WTC11 (cell line): ENCODE data around the gene TAL1. TPM values are rescaled to one million over a fixed set of nuclear protein-coding genes. Genes with fewer than 3 reads are reported as not detected.

Experiments used
- ATAC-seq: fragments of 200-7000 bp; cut with Tn5 transposase; 2 replicates; pipeline ENCODE4 v1.10.0; 2021; ENCODE audit warnings: mild to moderate bottlenecking, moderate library complexity
- CTCF ChIA-PET: fragments of 300-600 bp; sonication (Branson Sonifier 250); formaldehyde crosslinking; loops from one replicate; lab custom pipeline; 2021; ENCODE audit warnings: antibody characterized with exemption; lab: Charles Lee
- POLR2A ChIA-PET: fragments of 350-600 bp; sonication (Branson Sonifier 250); formaldehyde crosslinking; loops from one replicate; lab custom pipeline; 2021; ENCODE audit warnings: antibody characterized with exemption; lab: Charles Lee
- DNase-seq: peaks from one replicate; pipeline ENCODE4 v3.0.0; 2021; ENCODE audit warnings: low spot score
- H3K27ac Mint-ChIP-seq: 2 replicates; pipeline ENCODE4 v1.8.0; 2021; ENCODE audit warnings: mixed read lengths
- H3K27me3 Mint-ChIP-seq: 2 replicates; pipeline ENCODE4 v1.8.0; 2021; ENCODE audit warnings: low read depth, mild to moderate bottlenecking, moderate library complexity, mixed read lengths
- H3K36me3 Mint-ChIP-seq: 2 replicates; pipeline ENCODE4 v1.8.0; 2021; ENCODE audit warnings: mixed read lengths
- H3K4me1 Mint-ChIP-seq: 2 replicates; pipeline ENCODE4 v1.8.0; 2022; ENCODE audit warnings: mixed read lengths
- H3K4me3 Mint-ChIP-seq: 2 replicates; pipeline ENCODE4 v1.8.0; 2021; ENCODE audit warnings: mild to moderate bottlenecking, moderate library complexity, mixed read lengths
- H3K9me3 Mint-ChIP-seq: 2 replicates; pipeline ENCODE4 v1.8.0; 2021; ENCODE audit warnings: mixed read lengths
- ATF1 ChIP-seq: sonication (generic); formaldehyde crosslinking; IDR thresholded peaks from 2 replicates; pipeline ENCODE4 v1.8.1; 2023; ENCODE audit warnings: mild to moderate bottlenecking, moderate library complexity, missing genetic modification reagents
- FOXJ3 ChIP-seq: sonication (generic); formaldehyde crosslinking; IDR thresholded peaks from 2 replicates; pipeline ENCODE4 v1.9.0; 2021; ENCODE audit warnings: missing genetic modification reagents, mild to moderate bottlenecking, borderline replicate concordance
- FOXK1 ChIP-seq: sonication (generic); formaldehyde crosslinking; IDR thresholded peaks from 2 replicates; pipeline ENCODE4 v1.8.0; 2022; ENCODE audit warnings: mild to moderate bottlenecking, moderate library complexity, missing genetic modification reagents
- FOXP1 ChIP-seq: sonication (generic); formaldehyde crosslinking; IDR thresholded peaks from 2 replicates; pipeline ENCODE4 v1.8.0; 2022; ENCODE audit warnings: missing genetic modification reagents, mild to moderate bottlenecking, moderate library complexity, borderline replicate concordance
- GRHL2 ChIP-seq: fragments of 250-450 bp; sonication (Bioruptor Pico); IDR thresholded peaks from 2 replicates; pipeline ENCODE4 v1.8.0; 2022; ENCODE audit warnings: mild to moderate bottlenecking, moderate library complexity; ENCODE audit not compliant: insufficient replicate concordance, severe bottlenecking
- JUN ChIP-seq: sonication (generic); formaldehyde crosslinking; IDR thresholded peaks from 2 replicates; pipeline ENCODE4 v1.8.0; 2023; ENCODE audit warnings: mild to moderate bottlenecking, missing genetic modification reagents
- NR1H2 ChIP-seq: sonication (generic); formaldehyde crosslinking; IDR thresholded peaks from 2 replicates; pipeline ENCODE4 v1.9.0; 2021; ENCODE audit warnings: mild to moderate bottlenecking, moderate library complexity, missing genetic modification reagents
- OVOL2 ChIP-seq: fragments of 250-450 bp; sonication (Bioruptor Pico); IDR thresholded peaks from 2 replicates; pipeline ENCODE4 v1.9.0; 2021; ENCODE audit warnings: mild to moderate bottlenecking, borderline replicate concordance
- SMAD3 ChIP-seq: sonication (generic); formaldehyde crosslinking; IDR thresholded peaks from 2 replicates; pipeline ENCODE4 v1.8.0; 2022; ENCODE audit warnings: missing genetic modification reagents, mild to moderate bottlenecking, borderline replicate concordance
- total RNA-seq: library from RNA; stranded (reverse); gene quantifications from 3 replicates; pipeline ENCODE4 v1.2.3, GENCODE V29; 2021
- TF ChIP-seq, protein P1 (sequence below): sonication (generic); formaldehyde crosslinking; IDR thresholded peaks from 2 replicates; pipeline ENCODE4 v1.8.0; 2022; ENCODE audit warnings: mild to moderate bottlenecking, missing genetic modification reagents
- TF ChIP-seq, protein P2 (sequence below): fragments of 200-600 bp; IDR thresholded peaks from 2 replicates; pipeline ENCODE4 v1.8.0; 2022; ENCODE audit warnings: antibody characterized with exemption
- TF ChIP-seq, protein P3 (sequence below): sonication (generic); formaldehyde crosslinking; IDR thresholded peaks from 2 replicates; pipeline ENCODE4 v1.8.0; 2022; ENCODE audit warnings: mild to moderate bottlenecking, missing genetic modification reagents
- TF ChIP-seq, protein P4 (sequence below): fragments of 250-450 bp; sonication (Bioruptor Pico); IDR thresholded peaks from 2 replicates; pipeline ENCODE4 v1.9.0; 2021; ENCODE audit warnings: mild to moderate bottlenecking, borderline replicate concordance
- TF ChIP-seq, protein P5 (sequence below): sonication (generic); formaldehyde crosslinking; IDR thresholded peaks from 2 replicates; pipeline ENCODE4 v1.8.1; 2022; ENCODE audit warnings: mild to moderate bottlenecking, missing genetic modification reagents, moderate library complexity, borderline replicate concordance
- TF ChIP-seq, protein P6 (sequence below): sonication (generic); formaldehyde crosslinking; IDR thresholded peaks from 2 replicates; pipeline ENCODE4 v1.8.0; 2022; ENCODE audit warnings: mild to moderate bottlenecking, missing genetic modification reagents
- TF ChIP-seq, protein P7 (sequence below): sonication (generic); formaldehyde crosslinking; IDR thresholded peaks from 2 replicates; pipeline ENCODE4 v1.8.1; 2023; ENCODE audit warnings: mild to moderate bottlenecking, missing genetic modification reagents, borderline replicate concordance
- TF ChIP-seq, protein P8 (sequence below): sonication (generic); formaldehyde crosslinking; IDR thresholded peaks from 2 replicates; pipeline ENCODE4 v1.8.0; 2022; ENCODE audit warnings: mild to moderate bottlenecking, missing genetic modification reagents

The TAL1 gene
- total RNA-seq, 1 experiment from 2014 or later = 0.63 TPM

DNA sequence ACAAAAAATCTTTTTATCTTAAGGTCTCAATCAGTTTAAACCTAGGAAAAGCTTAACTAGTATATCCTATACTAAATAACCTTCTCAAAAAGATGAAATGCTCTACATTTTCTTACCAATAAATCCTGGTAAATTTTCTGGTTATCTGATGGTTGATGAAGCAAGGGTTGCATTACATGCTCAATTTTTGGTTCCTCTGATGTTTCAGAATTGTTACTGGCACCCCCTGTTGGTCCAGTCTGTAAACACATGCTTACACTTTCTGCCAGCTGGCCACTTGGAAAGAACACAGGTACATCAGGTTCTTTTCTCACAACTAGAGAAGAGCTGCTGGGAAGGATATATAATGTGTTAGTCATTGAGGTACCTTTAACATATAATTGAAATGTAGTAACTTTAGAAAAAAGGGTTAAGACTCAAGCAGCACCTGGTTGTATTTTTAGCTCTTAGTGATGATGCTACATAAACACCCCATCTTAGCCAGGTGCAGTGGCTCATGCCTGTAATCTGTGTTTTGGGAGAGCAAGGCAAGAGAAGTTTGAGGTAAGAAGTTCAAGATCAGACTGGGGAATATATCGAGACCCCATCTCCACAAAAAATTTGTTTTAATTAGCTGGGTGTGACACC, 30.9 kb upstream of the TAL1 start:
- ATAC-seq (peak; percentile 67), DNase-seq (peak; percentile 60)
- Mint-ChIP-seq H3K4me3 (no peak overlapping the region), H3K4me1 (no peaks in the 10 kb centered on the region), H3K36me3 (peaks cover 44% of the 10 kb centered on the region), H3K9me3 (no peaks in the 10 kb centered on the region), H3K27ac (no peak overlapping the region), H3K27me3 (no peaks in the 10 kb centered on the region)
- TF ChIP-seq NR1H2 (CRISPR knock-in tag) (no peak), FOXJ3 (no peak), JUN (no peak), ATF1 (CRISPR knock-in tag) (no peak), GRHL2 (CRISPR knock-in tag) (no peak), FOXK1 (CRISPR knock-in tag) (no peak)
- TF ChIP-seq, protein P1, sequence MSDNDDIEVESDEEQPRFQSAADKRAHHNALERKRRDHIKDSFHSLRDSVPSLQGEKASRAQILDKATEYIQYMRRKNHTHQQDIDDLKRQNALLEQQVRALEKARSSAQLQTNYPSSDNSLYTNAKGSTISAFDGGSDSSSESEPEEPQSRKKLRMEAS (CRISPR knock-in tag) = no peak
- TF ChIP-seq, protein P2, sequence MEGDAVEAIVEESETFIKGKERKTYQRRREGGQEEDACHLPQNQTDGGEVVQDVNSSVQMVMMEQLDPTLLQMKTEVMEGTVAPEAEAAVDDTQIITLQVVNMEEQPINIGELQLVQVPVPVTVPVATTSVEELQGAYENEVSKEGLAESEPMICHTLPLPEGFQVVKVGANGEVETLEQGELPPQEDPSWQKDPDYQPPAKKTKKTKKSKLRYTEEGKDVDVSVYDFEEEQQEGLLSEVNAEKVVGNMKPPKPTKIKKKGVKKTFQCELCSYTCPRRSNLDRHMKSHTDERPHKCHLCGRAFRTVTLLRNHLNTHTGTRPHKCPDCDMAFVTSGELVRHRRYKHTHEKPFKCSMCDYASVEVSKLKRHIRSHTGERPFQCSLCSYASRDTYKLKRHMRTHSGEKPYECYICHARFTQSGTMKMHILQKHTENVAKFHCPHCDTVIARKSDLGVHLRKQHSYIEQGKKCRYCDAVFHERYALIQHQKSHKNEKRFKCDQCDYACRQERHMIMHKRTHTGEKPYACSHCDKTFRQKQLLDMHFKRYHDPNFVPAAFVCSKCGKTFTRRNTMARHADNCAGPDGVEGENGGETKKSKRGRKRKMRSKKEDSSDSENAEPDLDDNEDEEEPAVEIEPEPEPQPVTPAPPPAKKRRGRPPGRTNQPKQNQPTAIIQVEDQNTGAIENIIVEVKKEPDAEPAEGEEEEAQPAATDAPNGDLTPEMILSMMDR = peak; percentile 60
- TF ChIP-seq, protein P3, sequence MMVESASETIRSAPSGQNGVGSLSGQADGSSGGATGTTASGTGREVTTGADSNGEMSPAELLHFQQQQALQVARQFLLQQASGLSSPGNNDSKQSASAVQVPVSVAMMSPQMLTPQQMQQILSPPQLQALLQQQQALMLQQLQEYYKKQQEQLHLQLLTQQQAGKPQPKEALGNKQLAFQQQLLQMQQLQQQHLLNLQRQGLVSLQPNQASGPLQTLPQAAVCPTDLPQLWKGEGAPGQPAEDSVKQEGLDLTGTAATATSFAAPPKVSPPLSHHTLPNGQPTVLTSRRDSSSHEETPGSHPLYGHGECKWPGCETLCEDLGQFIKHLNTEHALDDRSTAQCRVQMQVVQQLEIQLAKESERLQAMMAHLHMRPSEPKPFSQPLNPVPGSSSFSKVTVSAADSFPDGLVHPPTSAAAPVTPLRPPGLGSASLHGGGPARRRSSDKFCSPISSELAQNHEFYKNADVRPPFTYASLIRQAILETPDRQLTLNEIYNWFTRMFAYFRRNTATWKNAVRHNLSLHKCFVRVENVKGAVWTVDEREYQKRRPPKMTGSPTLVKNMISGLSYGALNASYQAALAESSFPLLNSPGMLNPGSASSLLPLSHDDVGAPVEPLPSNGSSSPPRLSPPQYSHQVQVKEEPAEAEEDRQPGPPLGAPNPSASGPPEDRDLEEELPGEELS (CRISPR knock-in tag) = no peak
- CTCF ChIA-PET = interaction anchor here (0.6 to 4.1 kb wide), 19 partner anchors 11 to 83 kb away, joined by 3 to 70 read pairs (median 5); partner anchors contain the start of genes CMPK1, PDZK1IP1, STIL and TAL1
- POLR2A ChIA-PET = no interaction called here

DNA sequence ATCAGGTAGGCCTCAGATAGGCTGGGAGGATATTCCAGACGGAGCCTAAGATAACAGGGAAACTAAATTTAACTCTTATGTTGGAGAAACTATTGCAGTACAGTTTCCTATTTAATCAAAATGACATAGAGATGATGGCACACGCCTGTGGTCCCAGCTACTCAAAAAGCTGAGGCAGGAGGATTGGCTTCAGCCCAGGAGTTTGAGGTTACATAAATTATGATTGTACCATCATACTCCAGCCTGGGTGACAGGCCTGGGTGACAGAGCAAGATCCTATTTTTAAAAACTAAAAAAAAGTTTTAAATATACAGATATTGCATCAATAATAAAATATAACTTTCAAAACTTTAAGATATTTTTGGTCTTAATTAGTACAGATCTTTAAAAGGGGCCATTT, 25.2 kb upstream of the TAL1 start:
- Mint-ChIP-seq H3K4me1 (no peaks in the 10 kb centered on the region), H3K9me3 (no peaks in the 10 kb centered on the region), H3K36me3 (peaks cover 35% of the 10 kb centered on the region), H3K4me3 (no peak overlapping the region), H3K27ac (no peak overlapping the region), H3K27me3 (no peaks in the 10 kb centered on the region)
- ChIA-PET POLR2A (no interaction called here), CTCF (interaction anchor here (1.0 kb wide), 1 partner anchor 78 kb away, joined by 3 read pairs; no protein-coding TSS in a partner anchor)
- DNase-seq (no peak), ATAC-seq (no peak)
- TF ChIP-seq, protein P4, sequence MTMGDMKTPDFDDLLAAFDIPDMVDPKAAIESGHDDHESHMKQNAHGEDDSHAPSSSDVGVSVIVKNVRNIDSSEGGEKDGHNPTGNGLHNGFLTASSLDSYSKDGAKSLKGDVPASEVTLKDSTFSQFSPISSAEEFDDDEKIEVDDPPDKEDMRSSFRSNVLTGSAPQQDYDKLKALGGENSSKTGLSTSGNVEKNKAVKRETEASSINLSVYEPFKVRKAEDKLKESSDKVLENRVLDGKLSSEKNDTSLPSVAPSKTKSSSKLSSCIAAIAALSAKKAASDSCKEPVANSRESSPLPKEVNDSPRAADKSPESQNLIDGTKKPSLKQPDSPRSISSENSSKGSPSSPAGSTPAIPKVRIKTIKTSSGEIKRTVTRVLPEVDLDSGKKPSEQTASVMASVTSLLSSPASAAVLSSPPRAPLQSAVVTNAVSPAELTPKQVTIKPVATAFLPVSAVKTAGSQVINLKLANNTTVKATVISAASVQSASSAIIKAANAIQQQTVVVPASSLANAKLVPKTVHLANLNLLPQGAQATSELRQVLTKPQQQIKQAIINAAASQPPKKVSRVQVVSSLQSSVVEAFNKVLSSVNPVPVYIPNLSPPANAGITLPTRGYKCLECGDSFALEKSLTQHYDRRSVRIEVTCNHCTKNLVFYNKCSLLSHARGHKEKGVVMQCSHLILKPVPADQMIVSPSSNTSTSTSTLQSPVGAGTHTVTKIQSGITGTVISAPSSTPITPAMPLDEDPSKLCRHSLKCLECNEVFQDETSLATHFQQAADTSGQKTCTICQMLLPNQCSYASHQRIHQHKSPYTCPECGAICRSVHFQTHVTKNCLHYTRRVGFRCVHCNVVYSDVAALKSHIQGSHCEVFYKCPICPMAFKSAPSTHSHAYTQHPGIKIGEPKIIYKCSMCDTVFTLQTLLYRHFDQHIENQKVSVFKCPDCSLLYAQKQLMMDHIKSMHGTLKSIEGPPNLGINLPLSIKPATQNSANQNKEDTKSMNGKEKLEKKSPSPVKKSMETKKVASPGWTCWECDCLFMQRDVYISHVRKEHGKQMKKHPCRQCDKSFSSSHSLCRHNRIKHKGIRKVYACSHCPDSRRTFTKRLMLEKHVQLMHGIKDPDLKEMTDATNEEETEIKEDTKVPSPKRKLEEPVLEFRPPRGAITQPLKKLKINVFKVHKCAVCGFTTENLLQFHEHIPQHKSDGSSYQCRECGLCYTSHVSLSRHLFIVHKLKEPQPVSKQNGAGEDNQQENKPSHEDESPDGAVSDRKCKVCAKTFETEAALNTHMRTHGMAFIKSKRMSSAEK (CRISPR knock-in tag) = no peak
- TF ChIP-seq, protein P5, sequence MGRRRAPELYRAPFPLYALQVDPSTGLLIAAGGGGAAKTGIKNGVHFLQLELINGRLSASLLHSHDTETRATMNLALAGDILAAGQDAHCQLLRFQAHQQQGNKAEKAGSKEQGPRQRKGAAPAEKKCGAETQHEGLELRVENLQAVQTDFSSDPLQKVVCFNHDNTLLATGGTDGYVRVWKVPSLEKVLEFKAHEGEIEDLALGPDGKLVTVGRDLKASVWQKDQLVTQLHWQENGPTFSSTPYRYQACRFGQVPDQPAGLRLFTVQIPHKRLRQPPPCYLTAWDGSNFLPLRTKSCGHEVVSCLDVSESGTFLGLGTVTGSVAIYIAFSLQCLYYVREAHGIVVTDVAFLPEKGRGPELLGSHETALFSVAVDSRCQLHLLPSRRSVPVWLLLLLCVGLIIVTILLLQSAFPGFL (CRISPR knock-in tag) = no peak
- TF ChIP-seq, protein P6, sequence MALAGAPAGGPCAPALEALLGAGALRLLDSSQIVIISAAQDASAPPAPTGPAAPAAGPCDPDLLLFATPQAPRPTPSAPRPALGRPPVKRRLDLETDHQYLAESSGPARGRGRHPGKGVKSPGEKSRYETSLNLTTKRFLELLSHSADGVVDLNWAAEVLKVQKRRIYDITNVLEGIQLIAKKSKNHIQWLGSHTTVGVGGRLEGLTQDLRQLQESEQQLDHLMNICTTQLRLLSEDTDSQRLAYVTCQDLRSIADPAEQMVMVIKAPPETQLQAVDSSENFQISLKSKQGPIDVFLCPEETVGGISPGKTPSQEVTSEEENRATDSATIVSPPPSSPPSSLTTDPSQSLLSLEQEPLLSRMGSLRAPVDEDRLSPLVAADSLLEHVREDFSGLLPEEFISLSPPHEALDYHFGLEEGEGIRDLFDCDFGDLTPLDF (CRISPR knock-in tag) = no peak
- TF ChIP-seq, protein P7, sequence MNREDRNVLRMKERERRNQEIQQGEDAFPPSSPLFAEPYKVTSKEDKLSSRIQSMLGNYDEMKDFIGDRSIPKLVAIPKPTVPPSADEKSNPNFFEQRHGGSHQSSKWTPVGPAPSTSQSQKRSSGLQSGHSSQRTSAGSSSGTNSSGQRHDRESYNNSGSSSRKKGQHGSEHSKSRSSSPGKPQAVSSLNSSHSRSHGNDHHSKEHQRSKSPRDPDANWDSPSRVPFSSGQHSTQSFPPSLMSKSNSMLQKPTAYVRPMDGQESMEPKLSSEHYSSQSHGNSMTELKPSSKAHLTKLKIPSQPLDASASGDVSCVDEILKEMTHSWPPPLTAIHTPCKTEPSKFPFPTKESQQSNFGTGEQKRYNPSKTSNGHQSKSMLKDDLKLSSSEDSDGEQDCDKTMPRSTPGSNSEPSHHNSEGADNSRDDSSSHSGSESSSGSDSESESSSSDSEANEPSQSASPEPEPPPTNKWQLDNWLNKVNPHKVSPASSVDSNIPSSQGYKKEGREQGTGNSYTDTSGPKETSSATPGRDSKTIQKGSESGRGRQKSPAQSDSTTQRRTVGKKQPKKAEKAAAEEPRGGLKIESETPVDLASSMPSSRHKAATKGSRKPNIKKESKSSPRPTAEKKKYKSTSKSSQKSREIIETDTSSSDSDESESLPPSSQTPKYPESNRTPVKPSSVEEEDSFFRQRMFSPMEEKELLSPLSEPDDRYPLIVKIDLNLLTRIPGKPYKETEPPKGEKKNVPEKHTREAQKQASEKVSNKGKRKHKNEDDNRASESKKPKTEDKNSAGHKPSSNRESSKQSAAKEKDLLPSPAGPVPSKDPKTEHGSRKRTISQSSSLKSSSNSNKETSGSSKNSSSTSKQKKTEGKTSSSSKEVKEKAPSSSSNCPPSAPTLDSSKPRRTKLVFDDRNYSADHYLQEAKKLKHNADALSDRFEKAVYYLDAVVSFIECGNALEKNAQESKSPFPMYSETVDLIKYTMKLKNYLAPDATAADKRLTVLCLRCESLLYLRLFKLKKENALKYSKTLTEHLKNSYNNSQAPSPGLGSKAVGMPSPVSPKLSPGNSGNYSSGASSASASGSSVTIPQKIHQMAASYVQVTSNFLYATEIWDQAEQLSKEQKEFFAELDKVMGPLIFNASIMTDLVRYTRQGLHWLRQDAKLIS (CRISPR knock-in tag) = no peak
- TF ChIP-seq FOXP1 (CRISPR knock-in tag) (no peak), SMAD3 (no peak), OVOL2 (CRISPR knock-in tag) (no peak)
- TF ChIP-seq, protein P8, sequence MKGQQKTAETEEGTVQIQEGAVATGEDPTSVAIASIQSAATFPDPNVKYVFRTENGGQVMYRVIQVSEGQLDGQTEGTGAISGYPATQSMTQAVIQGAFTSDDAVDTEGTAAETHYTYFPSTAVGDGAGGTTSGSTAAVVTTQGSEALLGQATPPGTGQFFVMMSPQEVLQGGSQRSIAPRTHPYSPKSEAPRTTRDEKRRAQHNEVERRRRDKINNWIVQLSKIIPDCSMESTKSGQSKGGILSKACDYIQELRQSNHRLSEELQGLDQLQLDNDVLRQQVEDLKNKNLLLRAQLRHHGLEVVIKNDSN (CRISPR knock-in tag) = no peak
